ENCODE results near the gene ALG14. TPM values are rescaled to one million over a fixed set of nuclear protein-coding genes. Genes with fewer than 3 reads are reported as not detected.

ALG14 gene
- total RNA-seq, 1 experiment from 2014 or later, result 2.2 TPM

GRCh38 chr1:95084317-95085176, 11.8 kb upstream of the ALG14 start:
- Histone ChIP-seq H3K36me3 (ENCODE audit: insufficient read depth, low read length) (no peaks in the 10 kb centered on the region), H3K9me3 (ENCODE audit: low read length) (no peaks in the 10 kb centered on the region), H3K4me2 (ENCODE audit: low read depth, low read length, poor library complexity, severe bottlenecking) (no peak overlapping the region), H3K9ac (ENCODE audit: low read length) (no peak overlapping the region), H3K27ac (ENCODE audit: low read length) (no peak overlapping the region), H4K20me1 (ENCODE audit: insufficient read depth, low read depth, low read length) (no peaks in the 10 kb centered on the region), H3K27me3 (ENCODE audit: low read length) (no peaks in the 10 kb centered on the region), H3K79me2 (ENCODE audit: low read length) (no peaks in the 10 kb centered on the region), H3K9me2 (replicated peaks; ENCODE audit: insufficient read depth, low read length) (no peaks in the 10 kb centered on the region), H2AFZ (ENCODE audit: low read length) (no peak overlapping the region), H3K4me1 (ENCODE audit: low read length) (no peaks in the 10 kb centered on the region), H3K4me3 (ENCODE audit: low read length) (no peak overlapping the region)
- peak; percentile 71 for DNase-seq

DNA sequence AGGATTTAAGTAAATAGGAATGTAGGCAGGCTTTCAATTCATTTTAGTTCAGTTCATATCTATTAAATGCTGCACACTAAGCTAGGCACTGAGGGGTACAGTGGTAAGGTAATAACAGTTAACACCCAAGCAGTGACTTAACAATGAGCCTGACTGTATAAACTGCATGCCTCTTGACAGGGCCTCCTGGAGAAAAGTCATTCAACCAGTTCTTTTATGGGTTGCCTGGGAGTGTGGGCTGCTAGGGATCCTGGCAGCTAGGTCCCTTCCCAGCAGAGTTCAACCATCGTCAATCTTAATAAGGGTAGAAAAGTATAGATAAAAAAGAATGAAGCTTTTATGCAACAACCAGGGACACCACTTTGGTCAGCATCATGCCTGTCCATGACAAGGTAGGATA, 8.1 kb upstream of the ALG14 start:
- Histone ChIP-seq H4K20me1 (ENCODE audit: insufficient read depth, low read depth, low read length) (no peaks in the 10 kb centered on the region), H2AFZ (ENCODE audit: low read length) (no peak overlapping the region), H3K9ac (ENCODE audit: low read length) (no peak overlapping the region), H3K27ac (ENCODE audit: low read length) (no peak overlapping the region), H3K79me2 (ENCODE audit: low read length) (no peaks in the 10 kb centered on the region), H3K36me3 (ENCODE audit: insufficient read depth, low read length) (no peaks in the 10 kb centered on the region), H3K9me2 (replicated peaks; ENCODE audit: insufficient read depth, low read length) (no peaks in the 10 kb centered on the region), H3K27me3 (ENCODE audit: low read length) (no peaks in the 10 kb centered on the region), H3K4me1 (ENCODE audit: low read length) (no peaks in the 10 kb centered on the region), H3K9me3 (ENCODE audit: low read length) (no peaks in the 10 kb centered on the region), H3K4me2 (ENCODE audit: low read depth, low read length, poor library complexity, severe bottlenecking) (no peak overlapping the region), H3K4me3 (ENCODE audit: low read length) (no peak overlapping the region)
- no peak for DNase-seq

GRCh38 chr1:95080446-95080845, 7.7 kb upstream of the ALG14 start:
- Histone ChIP-seq H3K27me3 (ENCODE audit: low read length) (no peaks in the 10 kb centered on the region), H3K4me1 (ENCODE audit: low read length) (no peaks in the 10 kb centered on the region), H3K27ac (ENCODE audit: low read length) (no peak overlapping the region), H3K9me2 (replicated peaks; ENCODE audit: insufficient read depth, low read length) (no peaks in the 10 kb centered on the region), H3K9me3 (ENCODE audit: low read length) (no peaks in the 10 kb centered on the region), H3K4me2 (ENCODE audit: low read depth, low read length, poor library complexity, severe bottlenecking) (no peak overlapping the region), H4K20me1 (ENCODE audit: insufficient read depth, low read depth, low read length) (no peaks in the 10 kb centered on the region), H3K9ac (ENCODE audit: low read length) (no peak overlapping the region), H3K79me2 (ENCODE audit: low read length) (no peaks in the 10 kb centered on the region), H3K36me3 (ENCODE audit: insufficient read depth, low read length) (no peaks in the 10 kb centered on the region), H2AFZ (ENCODE audit: low read length) (no peak overlapping the region), H3K4me3 (ENCODE audit: low read length) (no peak overlapping the region)
- DNase-seq, result no peak

DNA sequence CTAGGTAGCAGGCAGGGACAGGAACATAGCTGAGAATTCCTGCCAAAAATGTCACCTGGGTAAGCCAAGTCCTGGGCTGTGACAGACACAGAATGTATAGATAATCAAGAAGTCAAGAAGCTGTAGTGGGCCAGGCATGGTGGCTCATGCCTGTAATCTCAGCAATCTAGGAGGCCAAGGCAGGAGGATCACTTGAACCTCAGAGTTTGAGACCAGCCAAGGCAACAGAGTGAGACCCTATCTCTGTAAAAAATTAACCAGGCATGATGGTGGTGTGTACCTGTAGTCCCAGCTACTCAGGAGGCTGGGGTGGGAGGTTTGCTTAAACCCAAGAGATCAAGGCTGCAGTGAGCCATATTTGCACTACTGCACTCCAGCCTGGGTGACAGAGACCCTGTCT, 3.3 kb upstream of the ALG14 start:
- Histone ChIP-seq H3K9me3 (ENCODE audit: low read length) (no peaks in the 10 kb centered on the region), H4K20me1 (ENCODE audit: insufficient read depth, low read depth, low read length) (no peaks in the 10 kb centered on the region), H3K27ac (ENCODE audit: low read length) (no peak overlapping the region), H3K9me2 (replicated peaks; ENCODE audit: insufficient read depth, low read length) (no peaks in the 10 kb centered on the region), H3K4me3 (ENCODE audit: low read length) (no peak overlapping the region), H3K27me3 (ENCODE audit: low read length) (no peaks in the 10 kb centered on the region), H3K4me1 (ENCODE audit: low read length) (peaks cover 16% of the 10 kb centered on the region), H3K9ac (ENCODE audit: low read length) (no peak overlapping the region), H2AFZ (ENCODE audit: low read length) (no peak overlapping the region), H3K79me2 (ENCODE audit: low read length) (peaks cover 13% of the 10 kb centered on the region), H3K4me2 (ENCODE audit: low read depth, low read length, poor library complexity, severe bottlenecking) (no peak overlapping the region), H3K36me3 (ENCODE audit: insufficient read depth, low read length) (no peaks in the 10 kb centered on the region)
- DNase-seq, result no peak

GRCh38 chr1:95073446-95073845, 695 bp upstream of the ALG14 start:
- peak overlapping the region; percentile 77 for H3K4me3 ChIP-seq (ENCODE audit: low read length)
- H3K9me3 ChIP-seq (ENCODE audit: low read length), result no peaks in the 10 kb centered on the region
- no peaks in the 10 kb centered on the region for H3K27me3 ChIP-seq (ENCODE audit: low read length)
- peak overlapping the region; percentile 87 for H3K4me2 ChIP-seq (ENCODE audit: low read depth, low read length, poor library complexity, severe bottlenecking)
- H3K79me2 ChIP-seq (ENCODE audit: low read length), result peaks cover 13% of the 10 kb centered on the region
- peak overlapping the region; percentile 78 for H3K9ac ChIP-seq (ENCODE audit: low read length)
- H3K4me1 ChIP-seq (ENCODE audit: low read length), result peaks cover 16% of the 10 kb centered on the region
- no peaks in the 10 kb centered on the region for H3K36me3 ChIP-seq (ENCODE audit: insufficient read depth, low read length)
- H3K9me2 ChIP-seq (replicated peaks; ENCODE audit: insufficient read depth, low read length), result no peaks in the 10 kb centered on the region
- DNase-seq, result no peak
- peak overlapping the region; percentile 42; the same call in 1 of the 2 replicates for H3K27ac ChIP-seq (ENCODE audit: low read length)
- peak overlapping the region; percentile 79 for H2AFZ ChIP-seq (ENCODE audit: low read length)
- no peaks in the 10 kb centered on the region for H4K20me1 ChIP-seq (ENCODE audit: insufficient read depth, low read depth, low read length)

- no peak for DNase-seq
- peak overlapping the region; percentile 87 for H3K4me2 ChIP-seq (ENCODE audit: low read depth, low read length, poor library complexity, severe bottlenecking)
- peak overlapping the region; percentile 78 for H3K9ac ChIP-seq (ENCODE audit: low read length)
- no peaks in the 10 kb centered on the region for H4K20me1 ChIP-seq (ENCODE audit: insufficient read depth, low read depth, low read length)
- peak overlapping the region; percentile 77 for H3K4me3 ChIP-seq (ENCODE audit: low read length)
- no peaks in the 10 kb centered on the region for H3K9me2 ChIP-seq (replicated peaks; ENCODE audit: insufficient read depth, low read length)
- no peaks in the 10 kb centered on the region for H3K27me3 ChIP-seq (ENCODE audit: low read length)
- peak overlapping the region; percentile 44; the same call in 1 of the 2 replicates for H2AFZ ChIP-seq (ENCODE audit: low read length)
- H3K27ac ChIP-seq (ENCODE audit: low read length), result 0 out of 2 replicates have a peak overlapping the region, but pooled peaks have one; percentile 3
- H3K4me1 ChIP-seq (ENCODE audit: low read length), result peaks cover 16% of the 10 kb centered on the region
- H3K36me3 ChIP-seq (ENCODE audit: insufficient read depth, low read length), result no peaks in the 10 kb centered on the region
- H3K79me2 ChIP-seq (ENCODE audit: low read length), result peaks cover 13% of the 10 kb centered on the region
- no peaks in the 10 kb centered on the region for H3K9me3 ChIP-seq (ENCODE audit: low read length)
Measured at GRCh38 chr1:95072117-95072516, 634 bp downstream of the ALG14 start.

DNA sequence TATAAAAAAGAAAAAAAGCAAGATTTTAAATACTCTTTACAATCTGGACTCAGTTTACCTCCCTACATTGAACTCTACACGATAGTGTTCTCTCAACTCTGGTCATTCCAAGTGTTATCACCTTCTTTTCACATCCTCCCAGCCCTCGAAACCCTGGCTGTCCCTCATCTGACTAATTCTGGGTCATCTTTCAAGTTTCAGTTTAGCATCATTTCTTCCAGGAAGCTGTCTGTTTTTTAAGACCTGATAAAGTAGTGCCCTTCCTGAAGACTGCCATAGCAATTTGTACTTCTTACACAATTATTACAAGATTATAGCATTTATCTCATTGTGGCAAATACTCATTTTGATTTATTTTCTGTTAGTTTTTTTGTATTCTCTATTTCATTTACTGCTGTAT, 1.2 kb downstream of the ALG14 start:
- 0 out of 2 replicates have a peak overlapping the region, but pooled peaks have one; percentile 44 for H2AFZ ChIP-seq (ENCODE audit: low read length)
- H3K4me1 ChIP-seq (ENCODE audit: low read length), result peaks cover 16% of the 10 kb centered on the region
- H3K27me3 ChIP-seq (ENCODE audit: low read length), result no peaks in the 10 kb centered on the region
- peak overlapping the region; percentile 77 for H3K4me3 ChIP-seq (ENCODE audit: low read length)
- H3K4me2 ChIP-seq (ENCODE audit: low read depth, low read length, poor library complexity, severe bottlenecking), result peak overlapping the region; percentile 87
- no peaks in the 10 kb centered on the region for H3K36me3 ChIP-seq (ENCODE audit: insufficient read depth, low read length)
- DNase-seq, result no peak
- peaks cover 13% of the 10 kb centered on the region for H3K79me2 ChIP-seq (ENCODE audit: low read length)
- no peak overlapping the region for H3K27ac ChIP-seq (ENCODE audit: low read length)
- H3K9me3 ChIP-seq (ENCODE audit: low read length), result no peaks in the 10 kb centered on the region
- H3K9me2 ChIP-seq (replicated peaks; ENCODE audit: insufficient read depth, low read length), result no peaks in the 10 kb centered on the region
- peak overlapping the region; percentile 78 for H3K9ac ChIP-seq (ENCODE audit: low read length)
- H4K20me1 ChIP-seq (ENCODE audit: insufficient read depth, low read depth, low read length), result no peaks in the 10 kb centered on the region

GRCh38 chr1:95069710-95070093, 3.0 kb downstream of the ALG14 start:
- H3K27ac ChIP-seq (ENCODE audit: low read length), result no peak overlapping the region
- no peak overlapping the region for H3K9ac ChIP-seq (ENCODE audit: low read length)
- no peak for DNase-seq
- H3K9me2 ChIP-seq (replicated peaks; ENCODE audit: insufficient read depth, low read length), result no peaks in the 10 kb centered on the region
- H3K4me1 ChIP-seq (ENCODE audit: low read length), result peaks cover 16% of the 10 kb centered on the region
- H3K9me3 ChIP-seq (ENCODE audit: low read length), result no peaks in the 10 kb centered on the region
- H3K4me3 ChIP-seq (ENCODE audit: low read length), result no peak overlapping the region
- H3K79me2 ChIP-seq (ENCODE audit: low read length), result peaks cover 18% of the 10 kb centered on the region
- no peak overlapping the region for H3K4me2 ChIP-seq (ENCODE audit: low read depth, low read length, poor library complexity, severe bottlenecking)
- no peak overlapping the region for H2AFZ ChIP-seq (ENCODE audit: low read length)
- H3K36me3 ChIP-seq (ENCODE audit: insufficient read depth, low read length), result no peaks in the 10 kb centered on the region
- H4K20me1 ChIP-seq (ENCODE audit: insufficient read depth, low read depth, low read length), result no peaks in the 10 kb centered on the region
- no peaks in the 10 kb centered on the region for H3K27me3 ChIP-seq (ENCODE audit: low read length)
